HepG2 (cell line): ENCODE results near the gene BCL2L13. TPM values are rescaled to one million over a fixed set of nuclear protein-coding genes. Genes with fewer than 3 reads are reported as not detected.

Source experiments
- ATAC-seq: fragments of 200-7000 bp; cut with Tn5 transposase; 3 replicates; pipeline ENCODE4 v1.9.1; 2020; ENCODE audit warnings: mild to moderate bottlenecking, moderate library complexity
- BruUV-seq: library from RNA; stranded (reverse); fragments of 400-500 nt; replicated peaks from 2 replicates; lab custom pipeline; 2021; lab: Mats Ljungman, UMichigan
- CTCF ChIA-PET: fragments of 300-600 bp; formaldehyde crosslinking; extraction: SDS; loops from one replicate; lab custom pipeline; 2021; ENCODE audit warnings: low total read pairs, inconsistent platforms, low intra/inter-chr PET ratio; lab: Yijun Ruan, JAX
- POLR2A ChIA-PET: fragments of 350-600 bp; sonication (Branson Sonifier 250); formaldehyde crosslinking; loops from one replicate; lab custom pipeline; 2020; ENCODE audit warnings: antibody characterized with exemption, inconsistent platforms; lab: Yijun Ruan, JAX
- DNase-seq: peaks from one replicate; pipeline ENCODE4 v3.0.0-alpha.2; 2015; ENCODE audit warnings: low spot score
- FAIRE-seq: peaks from 3 replicates; lab custom pipeline; 2011; peaks lifted over from hg19 to GRCh38; lab: Jason Lieb, UNC
- H2AFZ ChIP-seq: one replicate; pipeline ENCODE4 v1.6.1; 2011; ENCODE audit warnings: low read length, inconsistent platforms
- H3K27ac ChIP-seq: fragments of 300-600 bp; 3 replicates; pipeline ENCODE4 v1.8.0; 2011; ENCODE audit warnings: mixed run types, mild to moderate bottlenecking, mixed read lengths, low read length, inconsistent platforms; ENCODE audit not compliant: insufficient read depth; ENCODE audit errors: extremely low read length
- H3K27me3 ChIP-seq, 2 experiments: fragments of 200-600 bp in 1 of 2; 2 replicates in 1 of 2; 3 replicates in 1 of 2; pipeline versions ENCODE4 v1.6.0 to v1.8.0; 2011; ENCODE audit warnings: low read length in 2 of 2, mild to moderate bottlenecking in 2 of 2, moderate library complexity in 2 of 2, inconsistent platforms in 1 of 2; ENCODE audit not compliant: insufficient read depth in 2 of 2, control insufficient read depth in 1 of 2
- H3K36me3 ChIP-seq, 2 experiments: fragments of 200-600 bp in 1 of 2; replicated peaks in 1 of 2; 2 replicates in 1 of 2; 3 replicates in 1 of 2; pipeline versions ENCODE4 v1.5.1 to v1.8.0; 2011; ENCODE audit warnings: low read length in 2 of 2, inconsistent platforms in 1 of 2; ENCODE audit not compliant: insufficient read depth in 2 of 2, control insufficient read depth in 1 of 2
- H3K4me1 ChIP-seq: 2 replicates; pipeline ENCODE4 v1.5.1; 2012; ENCODE audit warnings: low read length, inconsistent platforms; ENCODE audit not compliant: insufficient read depth
- H3K4me2 ChIP-seq: 2 replicates; pipeline ENCODE4 v1.6.0; 2011; ENCODE audit warnings: low read depth, low read length, inconsistent platforms
- H3K4me3 ChIP-seq, 3 experiments: fragments of 200-600 bp in 1 of 3; sonication (generic), shearing (Covaris generic) in 1 of 3; replicated peaks in 1 of 3; 2 replicates each; pipeline ENCODE4 v1.5.1; 2011 to 2016; ENCODE audit warnings: low read length in 3 of 3, inconsistent platforms in 2 of 3, low read depth in 2 of 3, mild to moderate bottlenecking in 2 of 3, control low read depth in 1 of 3, mixed read lengths in 1 of 3; ENCODE audit not compliant: insufficient read depth in 1 of 3
- H3K79me2 ChIP-seq: one replicate; pipeline ENCODE4 v1.6.1; 2011; ENCODE audit warnings: low read length, inconsistent platforms; ENCODE audit not compliant: insufficient read depth
- H3K9ac ChIP-seq: 2 replicates; pipeline ENCODE4 v1.6.0; 2011; ENCODE audit warnings: mild to moderate bottlenecking, low read depth, low read length, inconsistent platforms; ENCODE audit not compliant: insufficient read depth
- H3K9me3 ChIP-seq: 2 replicates; pipeline ENCODE4 v1.5.1; 2012; ENCODE audit warnings: mild to moderate bottlenecking, low read length
- H4K20me1 ChIP-seq: 2 replicates; pipeline ENCODE4 v1.6.0; 2011; ENCODE audit warnings: inconsistent platforms, mild to moderate bottlenecking, low read length, moderate library complexity; ENCODE audit not compliant: insufficient read depth
- GRHL1 ChIP-seq: sonication (generic); formaldehyde crosslinking; conservative IDR thresholded peaks from 2 replicates; pipeline ENCODE4 v1.8.0; 2022; ENCODE audit warnings: missing genetic modification reagents
- TCF7L2 ChIP-seq: IDR thresholded peaks from 2 replicates; pipeline ENCODE4 v1.6.1; 2011; ENCODE audit warnings: mild to moderate bottlenecking, low read depth, low read length, moderate library complexity
- ZKSCAN8 ChIP-seq: IDR thresholded peaks from 2 replicates; pipeline ENCODE4 v1.6.1; 2016; ENCODE audit warnings: borderline replicate concordance, missing genetic modification reagents, missing compliant biosample characterization
- ZNF354B ChIP-seq: sonication (generic); formaldehyde crosslinking; IDR thresholded peaks from 2 replicates; pipeline ENCODE4 v1.8.0; 2022; ENCODE audit warnings: mild to moderate bottlenecking, missing genetic modification reagents
- ZNF674 ChIP-seq: sonication (generic); formaldehyde crosslinking; IDR thresholded peaks from 2 replicates; pipeline ENCODE4 v1.5.0; 2020; ENCODE audit warnings: low read depth, mild to moderate bottlenecking, missing genetic modification reagents
- WGBS: methylation state at CpG from one replicate; pipeline ENCODE4 v1.1.6; 2017; ENCODE audit warnings: low lambda C conversion rate; 5-methylcytosine and 5-hydroxymethylcytosine counted together
- in situ Hi-C: cut with HindIII; loops from 2 replicates; pipeline ENCODE4 v1.10.0; 2017; ENCODE audit warnings: low pct_unique_long_range_greater_than_20kb; ENCODE audit not compliant: extremely low pct_ligation_motif_present
- intact Hi-C: fragments of 100-400 bp; cut with micrococcal nuclease; formaldehyde crosslinking; loops from one replicate; pipeline ENCODE4 v1.10.0; 2022; ENCODE audit not compliant: unreplicated experiment
- polyA plus RNA-seq, 8 experiments: library from polyadenylated mRNA; depleted of rRNA in 3 of 8; stranded (reverse) in 7 of 8; unstranded in 1 of 8; fragments of >200 nt; fragmentation: Illumina TruSeq in 4 of 8; extraction: Trizol in 4 of 8; gene quantifications; 2 replicates each; pipeline versions ENCODE4 v1.2.1 to v1.2.3, GENCODE V29; 2011 to 2016; ENCODE audit warnings: low read depth in 4 of 8, missing spikeins in 1 of 8, mixed read lengths in 1 of 8; ENCODE audit not compliant: insufficient read depth in 1 of 8
- total RNA-seq, 5 experiments: library from RNA; depleted of rRNA; stranded (reverse); fragments of >200 nt; fragmentation: Illumina TruSeq; extraction: Trizol; gene quantifications; 2 replicates each; pipeline ENCODE4 v1.2.3, GENCODE V29; 2016; ENCODE audit warnings: low read depth in 1 of 5
- TF ChIP-seq, protein P1 (sequence below): sonication (generic); formaldehyde crosslinking; IDR thresholded peaks from 2 replicates; pipeline ENCODE4 v1.5.0; 2020; ENCODE audit warnings: missing genetic modification reagents
- TF ChIP-seq, protein P2 (sequence below): IDR thresholded peaks from 2 replicates; pipeline ENCODE4 v1.6.1; 2016; ENCODE audit warnings: low read depth

BCL2L13 gene
- total and polyA plus RNA-seq, 2 of the 13 experiments (the other 11 are each of a cell fraction or from before 2014, with no cell fraction given): 13.5 to 14.6 TPM

GRCh38 chr22:17725500-17725796, 86.9 kb downstream of the BCL2L13 start (continued):
- TF ChIP-seq ZKSCAN8 (CRISPR knock-in tag) (no peak), ZNF674 (CRISPR knock-in tag) (no peak)
- TF ChIP-seq, protein P1, sequence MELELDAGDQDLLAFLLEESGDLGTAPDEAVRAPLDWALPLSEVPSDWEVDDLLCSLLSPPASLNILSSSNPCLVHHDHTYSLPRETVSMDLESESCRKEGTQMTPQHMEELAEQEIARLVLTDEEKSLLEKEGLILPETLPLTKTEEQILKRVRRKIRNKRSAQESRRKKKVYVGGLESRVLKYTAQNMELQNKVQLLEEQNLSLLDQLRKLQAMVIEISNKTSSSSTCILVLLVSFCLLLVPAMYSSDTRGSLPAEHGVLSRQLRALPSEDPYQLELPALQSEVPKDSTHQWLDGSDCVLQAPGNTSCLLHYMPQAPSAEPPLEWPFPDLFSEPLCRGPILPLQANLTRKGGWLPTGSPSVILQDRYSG (CRISPR knock-in tag): no peak
- TF ChIP-seq, all 625 proteins: peak for 0

GRCh38 chr22:17726006-17726927, 87.7 kb downstream of the BCL2L13 start:
- TF ChIP-seq ZNF354B (CRISPR knock-in tag): no peak
- TF ChIP-seq TCF7L2: no peak
- no peak for TF ChIP-seq GRHL1 (CRISPR knock-in tag)
- TF ChIP-seq, protein P2, sequence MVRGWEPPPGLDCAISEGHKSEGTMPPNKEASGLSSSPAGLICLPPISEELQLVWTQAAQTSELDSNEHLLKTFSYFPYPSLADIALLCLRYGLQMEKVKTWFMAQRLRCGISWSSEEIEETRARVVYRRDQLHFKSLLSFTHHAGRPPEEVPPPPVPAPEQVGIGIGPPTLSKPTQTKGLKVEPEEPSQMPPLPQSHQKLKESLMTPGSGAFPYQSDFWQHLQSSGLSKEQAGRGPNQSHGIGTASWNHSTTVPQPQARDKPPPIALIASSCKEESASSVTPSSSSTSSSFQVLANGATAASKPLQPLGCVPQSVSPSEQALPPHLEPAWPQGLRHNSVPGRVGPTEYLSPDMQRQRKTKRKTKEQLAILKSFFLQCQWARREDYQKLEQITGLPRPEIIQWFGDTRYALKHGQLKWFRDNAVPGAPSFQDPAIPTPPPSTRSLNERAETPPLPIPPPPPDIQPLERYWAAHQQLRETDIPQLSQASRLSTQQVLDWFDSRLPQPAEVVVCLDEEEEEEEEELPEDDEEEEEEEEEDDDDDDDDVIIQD: no peak
- Histone ChIP-seq H3K9me3 (no peaks in the 10 kb centered on the region), H3K36me3 (peaks cover 10 to 20% of the 10 kb centered on the region in 2 experiments; a peak in 4 of 5 replicates), H3K9ac (no peak overlapping the region), H2AFZ (no peak overlapping the region), H3K4me2 (no peak overlapping the region), H3K4me3 (no peak overlapping the region), H3K4me1 (peaks cover 2% of the 10 kb centered on the region), H3K27me3 (no peaks in the 10 kb centered on the region; a peak in 1 of 5 replicates), H4K20me1 (no peaks in the 10 kb centered on the region), H3K27ac (no peak overlapping the region), H3K79me2 (no peaks in the 10 kb centered on the region)
- 96% methylated on average over 13 of the region's 13 CpGs for WGBS
- DNase-seq: no peak
- in situ Hi-C loops (no loop called here), intact Hi-C loops (no loop called here)
- ChIA-PET CTCF (no interaction called here), POLR2A (no interaction called here)
- ATAC-seq: no peak
- FAIRE-seq: no peak
- BruUV-seq: no TSS peak
